Subcutaneous adipose tissue (tissue), 4 donors: ENCODE measurements around the gene PSTK. TPM values are rescaled to one million over a fixed set of nuclear protein-coding genes. Genes with fewer than 3 reads are reported as not detected.

ENCODE experiments used
- total RNA-seq, 4 donors: library from RNA; depleted of rRNA; stranded (reverse); fragments of >200 nt; gene quantifications; one replicate each; pipeline ENCODE4 v1.1.0, GENCODE V29; 2016
- TF ChIP-seq, protein P1 (sequence below): fragments of 450-650 bp; IDR thresholded peaks from one replicate; pipeline ENCODE4 v1.5.1; 2016; ENCODE audit warnings: low read depth, mild to moderate bottlenecking, control low read depth, antibody characterized with exemption, moderate library complexity

The PSTK gene, protein sequence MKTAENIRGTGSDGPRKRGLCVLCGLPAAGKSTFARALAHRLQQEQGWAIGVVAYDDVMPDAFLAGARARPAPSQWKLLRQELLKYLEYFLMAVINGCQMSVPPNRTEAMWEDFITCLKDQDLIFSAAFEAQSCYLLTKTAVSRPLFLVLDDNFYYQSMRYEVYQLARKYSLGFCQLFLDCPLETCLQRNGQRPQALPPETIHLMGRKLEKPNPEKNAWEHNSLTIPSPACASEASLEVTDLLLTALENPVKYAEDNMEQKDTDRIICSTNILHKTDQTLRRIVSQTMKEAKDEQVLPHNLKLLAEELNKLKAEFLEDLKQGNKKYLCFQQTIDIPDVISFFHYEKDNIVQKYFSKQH
- total RNA-seq: 1 to 10 TPM; 2.4 to 6.2 (median 3.0) TPM

DNA sequence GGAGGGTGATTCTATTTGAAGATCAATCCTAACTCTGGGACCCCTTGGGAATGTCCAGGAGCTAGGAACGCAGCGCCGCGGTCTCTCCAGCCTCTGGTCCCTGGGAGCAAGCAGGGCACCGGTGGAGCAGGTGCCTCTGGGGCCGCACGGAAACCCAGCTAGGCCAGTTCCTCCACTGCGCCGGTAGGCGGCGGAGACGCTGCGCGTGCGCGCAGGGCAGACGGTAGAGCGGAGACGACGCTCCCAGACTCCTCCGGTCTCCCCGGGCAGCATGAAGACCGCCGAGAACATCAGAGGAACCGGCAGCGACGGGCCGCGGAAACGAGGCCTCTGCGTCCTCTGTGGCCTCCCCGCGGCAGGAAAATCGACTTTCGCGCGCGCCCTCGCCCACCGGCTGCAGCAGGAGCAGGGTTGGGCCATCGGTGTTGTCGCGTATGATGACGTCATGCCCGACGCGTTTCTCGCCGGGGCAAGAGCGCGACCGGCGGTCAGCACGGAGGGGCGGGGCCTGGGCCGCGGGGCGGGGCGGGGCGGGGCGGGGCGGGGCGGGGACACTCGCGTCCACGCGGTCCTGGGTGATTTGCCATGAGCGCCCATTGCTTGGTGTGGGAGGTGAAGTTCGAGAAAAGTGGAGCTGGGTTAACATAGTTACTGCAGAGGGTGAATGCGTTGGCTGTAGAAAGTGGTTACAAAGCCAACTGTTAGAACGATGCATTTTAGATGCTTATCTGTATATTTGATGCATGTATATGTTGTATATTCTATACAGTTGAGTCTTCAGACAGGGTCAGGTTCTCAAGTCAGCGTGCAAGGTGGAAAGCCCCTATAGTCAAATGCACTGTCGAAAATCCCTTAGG is at the start of gene PSTK:
Gene PSTK, plus strand, starts transcription at position 193 of the 857 bp plus-strand sequence. Its CDS starts 79 bp downstream, at position 272.
- TF ChIP-seq, protein P1, sequence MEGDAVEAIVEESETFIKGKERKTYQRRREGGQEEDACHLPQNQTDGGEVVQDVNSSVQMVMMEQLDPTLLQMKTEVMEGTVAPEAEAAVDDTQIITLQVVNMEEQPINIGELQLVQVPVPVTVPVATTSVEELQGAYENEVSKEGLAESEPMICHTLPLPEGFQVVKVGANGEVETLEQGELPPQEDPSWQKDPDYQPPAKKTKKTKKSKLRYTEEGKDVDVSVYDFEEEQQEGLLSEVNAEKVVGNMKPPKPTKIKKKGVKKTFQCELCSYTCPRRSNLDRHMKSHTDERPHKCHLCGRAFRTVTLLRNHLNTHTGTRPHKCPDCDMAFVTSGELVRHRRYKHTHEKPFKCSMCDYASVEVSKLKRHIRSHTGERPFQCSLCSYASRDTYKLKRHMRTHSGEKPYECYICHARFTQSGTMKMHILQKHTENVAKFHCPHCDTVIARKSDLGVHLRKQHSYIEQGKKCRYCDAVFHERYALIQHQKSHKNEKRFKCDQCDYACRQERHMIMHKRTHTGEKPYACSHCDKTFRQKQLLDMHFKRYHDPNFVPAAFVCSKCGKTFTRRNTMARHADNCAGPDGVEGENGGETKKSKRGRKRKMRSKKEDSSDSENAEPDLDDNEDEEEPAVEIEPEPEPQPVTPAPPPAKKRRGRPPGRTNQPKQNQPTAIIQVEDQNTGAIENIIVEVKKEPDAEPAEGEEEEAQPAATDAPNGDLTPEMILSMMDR: no peak

DNA sequence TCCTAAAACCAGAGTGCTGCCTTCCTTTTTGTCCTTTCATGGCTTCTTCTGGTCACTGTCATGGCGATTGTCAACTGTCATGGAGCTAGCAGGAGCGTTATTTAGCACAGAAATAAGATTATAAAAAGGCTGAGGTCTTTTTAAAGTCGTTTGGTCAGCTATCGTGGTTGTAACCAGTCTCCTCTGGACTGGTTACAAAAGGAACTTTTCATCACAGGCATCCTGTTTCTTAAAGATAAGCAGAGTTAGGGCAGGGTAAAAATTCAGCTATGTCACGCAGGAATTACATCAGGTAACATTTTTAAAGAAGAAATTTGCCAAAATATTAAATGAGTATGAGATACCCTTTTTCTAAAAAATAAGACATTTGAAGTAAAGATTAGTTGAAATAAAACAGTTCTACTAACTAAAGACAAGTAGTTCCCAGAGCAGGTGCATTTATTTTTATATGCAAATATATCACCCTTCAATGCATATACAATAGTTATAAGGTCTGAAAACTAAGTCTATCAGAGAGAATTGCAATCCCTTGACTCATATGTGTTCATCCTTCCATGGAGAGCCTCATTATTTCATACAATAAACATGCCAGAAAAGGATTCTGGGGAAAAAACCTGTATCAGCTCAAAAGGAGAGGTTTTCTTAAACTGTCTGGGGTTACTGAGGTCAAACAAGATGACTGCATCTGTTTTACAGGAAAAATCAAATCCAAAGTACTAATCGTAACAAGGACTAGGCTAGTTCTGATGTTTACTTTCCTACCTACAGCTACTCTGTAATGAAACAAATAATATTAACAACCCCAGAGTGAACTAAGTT is 48.9 kb upstream of the PSTK start:
- TF ChIP-seq, protein P1: no peak

DNA sequence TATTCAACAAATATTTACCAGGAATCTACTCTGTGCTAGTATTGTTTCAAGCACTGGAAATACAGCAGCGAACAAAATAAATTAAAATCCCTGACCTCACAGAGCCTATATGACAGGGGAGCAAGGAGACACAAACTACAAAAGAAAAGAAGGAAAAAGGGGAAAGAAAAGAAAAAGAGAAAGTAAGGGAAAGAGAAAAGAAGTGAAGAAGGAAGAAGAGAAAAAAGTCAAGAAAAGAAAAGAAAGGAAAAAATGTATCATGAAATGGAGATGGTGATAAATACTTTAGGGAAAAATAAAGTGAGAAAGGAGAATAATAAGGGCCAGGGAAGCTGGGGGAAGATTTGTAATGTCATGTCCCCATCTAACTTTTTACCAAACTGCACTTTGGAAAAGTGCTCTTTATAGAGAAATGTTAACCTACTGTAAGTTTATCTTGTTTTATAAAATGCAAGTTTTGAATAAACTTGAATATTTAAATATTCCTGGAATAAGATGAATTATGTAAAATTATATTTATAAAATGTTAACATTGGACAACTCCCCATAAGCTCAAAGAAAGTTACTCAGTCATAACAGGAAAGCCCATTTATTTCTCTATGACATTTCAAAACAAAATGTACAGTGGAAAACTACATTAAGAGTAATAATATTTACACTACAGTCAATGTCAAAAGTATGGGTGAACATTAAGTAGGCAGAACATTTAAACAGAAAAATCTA is 40.9 kb upstream of the PSTK start:
- TF ChIP-seq, protein P1: no peak

DNA sequence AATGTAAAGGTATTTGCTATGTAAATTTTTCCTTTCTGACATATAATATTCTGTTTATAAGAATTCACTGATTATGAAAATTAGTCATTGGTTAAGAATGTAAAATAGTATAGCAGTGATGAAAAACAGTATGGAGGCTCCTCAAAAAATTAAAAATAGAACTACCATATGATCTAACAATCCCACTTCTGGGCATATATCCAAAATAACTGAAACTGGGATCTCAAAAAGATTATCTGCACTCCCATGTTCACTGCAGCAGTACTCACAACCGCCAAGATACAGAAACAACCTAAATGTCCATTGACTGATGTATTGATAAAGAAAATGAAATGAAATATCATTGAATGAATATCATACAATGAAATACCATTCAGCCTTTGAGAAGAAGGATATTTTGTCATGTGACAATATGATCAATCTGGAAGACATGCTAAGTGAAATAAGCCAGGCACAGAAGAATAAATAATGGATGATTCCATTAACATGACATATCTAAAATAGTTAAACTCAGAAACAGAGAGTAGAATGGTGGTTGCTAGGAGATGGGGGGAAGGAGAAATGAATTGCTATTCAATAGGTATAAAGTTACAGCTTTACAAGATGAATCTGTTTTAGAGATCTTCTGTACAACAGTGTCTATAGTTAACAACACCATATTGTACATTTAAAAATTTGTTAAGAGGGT is 40.2 kb upstream of the PSTK start:
- TF ChIP-seq, protein P1: no peak

DNA sequence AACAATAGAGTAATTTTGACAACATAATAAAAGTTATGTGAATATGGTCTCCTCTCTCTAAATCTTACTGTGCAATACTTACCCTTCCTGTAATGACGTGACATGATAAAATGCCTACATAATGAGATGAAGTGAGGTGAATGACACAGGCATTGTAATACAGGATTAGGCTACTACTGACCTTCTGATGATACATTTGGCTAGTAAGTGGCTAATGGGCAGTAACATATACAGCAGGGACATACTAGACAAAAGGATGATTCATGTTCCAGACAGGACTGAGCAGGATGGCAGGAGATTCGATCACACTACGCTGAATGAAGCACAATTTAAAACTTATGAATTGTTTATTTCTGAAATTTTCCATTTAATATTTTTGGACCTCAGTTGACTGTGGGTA is 30.9 kb upstream of the PSTK start:
- TF ChIP-seq, protein P1: no peak

DNA sequence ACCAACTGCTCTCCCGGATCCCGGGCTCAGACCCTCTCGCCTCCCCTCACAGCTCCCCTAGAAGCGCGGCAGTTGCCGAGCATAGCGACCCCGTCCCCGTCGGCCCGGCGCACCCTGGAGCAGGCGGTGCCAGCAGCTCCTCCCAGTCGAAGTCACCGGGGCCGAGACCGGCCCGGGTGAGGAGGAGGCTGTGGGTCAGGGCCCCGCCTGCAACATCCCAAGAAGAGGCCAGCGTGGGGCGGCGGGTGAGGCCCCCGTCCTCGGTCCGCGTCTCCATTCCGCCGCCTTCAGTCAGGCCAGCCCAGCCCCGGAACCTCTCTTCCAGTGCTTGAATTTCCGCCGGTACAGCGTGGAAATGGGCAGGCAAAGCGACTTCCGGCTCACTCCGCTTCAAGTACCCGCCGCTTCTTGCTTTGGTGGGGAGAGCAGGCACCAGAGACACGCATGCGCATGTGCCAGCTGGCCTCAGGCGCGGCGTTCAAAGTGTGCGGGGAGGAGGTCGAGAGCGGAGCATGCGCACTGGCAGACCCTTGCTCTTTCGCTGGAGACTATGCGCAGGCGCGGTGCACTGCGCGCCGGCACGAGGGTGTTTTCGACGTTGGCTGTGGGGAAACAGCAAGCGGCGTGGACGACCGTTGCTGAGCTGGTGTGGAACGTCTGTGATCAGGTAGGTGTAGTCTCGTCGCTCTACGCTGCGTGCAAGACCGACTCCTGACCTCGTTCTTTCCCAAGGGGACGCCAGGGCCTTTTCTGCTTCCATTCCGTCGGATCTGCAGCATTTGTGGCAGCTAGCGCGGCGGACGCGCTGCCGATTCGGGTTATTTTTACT is 26.1 kb upstream of the PSTK start, which contains the start of gene C10orf88:
Gene C10orf88, minus strand, starts transcription at position 326 of the 829 bp plus-strand sequence. Its CDS starts 49 bp downstream, at position 277.
- TF ChIP-seq, protein P1: no peak
